ENCODE results near the gene SLC41A2. TPM values are rescaled to one million over a fixed set of nuclear protein-coding genes. Genes with fewer than 3 reads are reported as not detected.

The SLC41A2 gene
- polyA plus RNA-seq, 1 donor (not counting 4 experiments of a cell fraction or from before 2014, with no cell fraction given) = 1.2 TPM

DNA sequence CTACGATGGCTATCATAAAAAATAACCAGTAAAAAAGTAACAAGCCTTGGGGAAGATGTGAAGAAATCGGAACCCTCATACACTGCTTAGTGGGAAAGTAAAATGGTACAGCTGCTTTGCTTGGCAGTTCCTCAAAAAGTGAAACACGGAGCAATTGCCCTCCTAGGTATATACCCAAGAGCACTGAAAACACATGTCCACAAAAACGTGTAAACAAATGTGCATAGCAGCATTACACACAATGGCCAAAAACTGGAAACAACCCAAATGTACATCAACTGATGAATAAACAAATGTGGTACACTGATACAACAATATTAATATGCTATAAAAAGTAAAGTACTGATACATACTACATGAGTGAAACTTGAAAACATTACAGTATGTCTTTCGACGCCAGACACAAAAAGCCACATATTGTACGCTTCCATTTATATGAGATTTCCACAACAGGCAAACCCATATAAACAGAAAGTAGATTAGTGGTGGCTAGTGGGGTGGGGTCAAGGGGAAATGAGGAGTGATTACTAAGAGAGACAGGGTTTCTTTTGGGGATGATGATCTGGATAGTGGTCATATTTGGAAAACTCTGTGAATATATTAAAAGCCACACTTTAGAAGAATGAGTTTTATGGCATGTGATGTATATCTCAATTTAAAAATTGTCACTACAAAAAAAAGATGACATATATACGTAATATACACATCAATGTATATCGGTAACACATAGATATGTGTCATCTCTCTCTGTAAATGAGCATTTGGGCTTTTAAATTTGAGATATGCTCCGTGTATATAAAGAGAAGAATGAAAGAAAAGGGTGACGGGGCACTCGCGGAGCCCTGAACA is 996 bp downstream of the SLC41A2 start:
- peaks cover 16% of the 10 kb centered on the region for H3K4me1 ChIP-seq (ENCODE audit: control insufficient read depth, extremely low read depth, insufficient read depth, low read length)
- H3K27ac ChIP-seq (ENCODE audit: control insufficient read depth, insufficient read depth, low read length) = no peak overlapping the region
- H3K4me3 ChIP-seq (ENCODE audit: control insufficient read depth in 2 of 3, extremely low read depth in 1 of 3, insufficient read depth in 2 of 3, low read depth in 1 of 3, low read length in 3 of 3) = peak overlapping the region; percentile 73 to 81 (median 77)
- peak overlapping the region; percentile 40 for H2AFZ ChIP-seq (ENCODE audit: control insufficient read depth, low read length)
- dilution Hi-C loops (cut with MboI; ENCODE audit: extremely low pct_ligation_motif_present, low sequenced_read_pairs) = no loop called here
- TF ChIP-seq EZH2 (IDR thresholded peaks at IDR 0.05; ENCODE audit: low read length) = no peak
- TF ChIP-seq, protein P1, sequence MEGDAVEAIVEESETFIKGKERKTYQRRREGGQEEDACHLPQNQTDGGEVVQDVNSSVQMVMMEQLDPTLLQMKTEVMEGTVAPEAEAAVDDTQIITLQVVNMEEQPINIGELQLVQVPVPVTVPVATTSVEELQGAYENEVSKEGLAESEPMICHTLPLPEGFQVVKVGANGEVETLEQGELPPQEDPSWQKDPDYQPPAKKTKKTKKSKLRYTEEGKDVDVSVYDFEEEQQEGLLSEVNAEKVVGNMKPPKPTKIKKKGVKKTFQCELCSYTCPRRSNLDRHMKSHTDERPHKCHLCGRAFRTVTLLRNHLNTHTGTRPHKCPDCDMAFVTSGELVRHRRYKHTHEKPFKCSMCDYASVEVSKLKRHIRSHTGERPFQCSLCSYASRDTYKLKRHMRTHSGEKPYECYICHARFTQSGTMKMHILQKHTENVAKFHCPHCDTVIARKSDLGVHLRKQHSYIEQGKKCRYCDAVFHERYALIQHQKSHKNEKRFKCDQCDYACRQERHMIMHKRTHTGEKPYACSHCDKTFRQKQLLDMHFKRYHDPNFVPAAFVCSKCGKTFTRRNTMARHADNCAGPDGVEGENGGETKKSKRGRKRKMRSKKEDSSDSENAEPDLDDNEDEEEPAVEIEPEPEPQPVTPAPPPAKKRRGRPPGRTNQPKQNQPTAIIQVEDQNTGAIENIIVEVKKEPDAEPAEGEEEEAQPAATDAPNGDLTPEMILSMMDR (optimal IDR thresholded peaks at IDR 0.05 in 1 of 3, IDR thresholded peaks at IDR 0.05 in 1 of 3, conservative IDR thresholded peaks at IDR 0.05 in 1 of 3; ENCODE audit: extremely low read depth in 1 of 3, insufficient read depth in 2 of 3, low read length in 3 of 3) = no peak
- DNase-seq (ENCODE audit: low read depth, low spot score) = no peak
- peak overlapping the region; percentile 63 for H3K4me2 ChIP-seq (ENCODE audit: control insufficient read depth, extremely low read depth, insufficient read depth, low read depth, low read length)
- H3K9me3 ChIP-seq (ENCODE audit: control insufficient read depth, low read depth, low read length) = no peaks in the 10 kb centered on the region
- H3K79me2 ChIP-seq (ENCODE audit: control insufficient read depth, insufficient read depth, low read length) = no peaks in the 10 kb centered on the region
- no peaks in the 10 kb centered on the region for H3K9me1 ChIP-seq (ENCODE audit: control insufficient read depth, extremely low read depth, insufficient read depth, low read length)
- H3K9ac ChIP-seq (ENCODE audit: control insufficient read depth, extremely low read depth, insufficient read depth, low read length) = no peak overlapping the region
- no peaks in the 10 kb centered on the region for H3K36me3 ChIP-seq (ENCODE audit: control insufficient read depth in 2 of 2, extremely low read depth in 1 of 2, insufficient read depth in 2 of 2, low read length in 2 of 2)
- H4K20me1 ChIP-seq (ENCODE audit: control insufficient read depth, extremely low read depth, insufficient read depth, low read length) = no peaks in the 10 kb centered on the region
- FAIRE-seq = no peak
- no peaks in the 10 kb centered on the region for H3K27me3 ChIP-seq (ENCODE audit: control insufficient read depth, extremely low read depth, insufficient read depth, low read length)

DNA sequence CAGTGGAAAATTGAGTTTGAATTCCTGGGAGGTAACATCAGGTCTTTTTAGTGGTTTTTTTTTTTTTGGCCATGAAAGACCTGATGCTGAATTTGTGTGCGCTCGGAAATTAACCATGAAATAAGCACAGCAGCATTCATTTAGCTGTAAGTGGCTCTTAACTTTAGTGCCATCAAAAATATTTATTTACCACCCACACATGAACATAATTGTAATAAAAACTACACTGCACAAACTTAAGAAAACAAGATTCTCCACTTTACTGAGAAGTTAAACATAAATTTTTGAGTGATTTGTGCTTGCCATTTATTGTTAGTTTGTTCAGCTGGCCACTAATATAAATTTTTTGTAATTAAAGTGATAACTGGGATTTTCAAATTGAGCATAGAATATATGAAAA is 2.4 kb downstream of the SLC41A2 start:
- FAIRE-seq = no peak
- peaks cover 16% of the 10 kb centered on the region for H3K4me1 ChIP-seq (ENCODE audit: control insufficient read depth, extremely low read depth, insufficient read depth, low read length)

More for the DNA sequence above, 2.4 kb downstream of the SLC41A2 start:
- Histone ChIP-seq H4K20me1 (ENCODE audit: control insufficient read depth, extremely low read depth, insufficient read depth, low read length) (no peaks in the 10 kb centered on the region), H3K27me3 (ENCODE audit: control insufficient read depth, extremely low read depth, insufficient read depth, low read length) (no peaks in the 10 kb centered on the region), H3K9ac (ENCODE audit: control insufficient read depth, extremely low read depth, insufficient read depth, low read length) (no peak overlapping the region), H3K4me3 (ENCODE audit: control insufficient read depth in 2 of 3, extremely low read depth in 1 of 3, insufficient read depth in 2 of 3, low read depth in 1 of 3, low read length in 3 of 3) (no peak overlapping the region), H3K79me2 (ENCODE audit: control insufficient read depth, insufficient read depth, low read length) (no peaks in the 10 kb centered on the region), H3K9me3 (ENCODE audit: control insufficient read depth, low read depth, low read length) (no peaks in the 10 kb centered on the region), H3K36me3 (ENCODE audit: control insufficient read depth in 2 of 2, extremely low read depth in 1 of 2, insufficient read depth in 2 of 2, low read length in 2 of 2) (no peaks in the 10 kb centered on the region), H2AFZ (ENCODE audit: control insufficient read depth, low read length) (no peak overlapping the region), H3K9me1 (ENCODE audit: control insufficient read depth, extremely low read depth, insufficient read depth, low read length) (no peaks in the 10 kb centered on the region), H3K4me2 (ENCODE audit: control insufficient read depth, extremely low read depth, insufficient read depth, low read depth, low read length) (no peak overlapping the region), H3K27ac (ENCODE audit: control insufficient read depth, insufficient read depth, low read length) (no peak overlapping the region)
- DNase-seq (ENCODE audit: low read depth, low spot score) = no peak
- TF ChIP-seq, protein P1 (optimal IDR thresholded peaks at IDR 0.05 in 1 of 3, IDR thresholded peaks at IDR 0.05 in 1 of 3, conservative IDR thresholded peaks at IDR 0.05 in 1 of 3; ENCODE audit: extremely low read depth in 1 of 3, insufficient read depth in 2 of 3, low read length in 3 of 3) = no peak
- no peak for TF ChIP-seq EZH2 (IDR thresholded peaks at IDR 0.05; ENCODE audit: low read length)
- dilution Hi-C loops (cut with MboI; ENCODE audit: extremely low pct_ligation_motif_present, low sequenced_read_pairs) = no loop called here

Data from keratinocyte (primary cell).